ENCODE data around the gene SASH1. TPM values are rescaled to one million over a fixed set of nuclear protein-coding genes. Genes with fewer than 3 reads are reported as not detected.

SASH1 gene
- total and polyA plus RNA-seq, 2 of the 8 experiments (the other 6 are each of a cell fraction or from before 2014, with no cell fraction given) = 6.0 to 20.2 TPM

DNA sequence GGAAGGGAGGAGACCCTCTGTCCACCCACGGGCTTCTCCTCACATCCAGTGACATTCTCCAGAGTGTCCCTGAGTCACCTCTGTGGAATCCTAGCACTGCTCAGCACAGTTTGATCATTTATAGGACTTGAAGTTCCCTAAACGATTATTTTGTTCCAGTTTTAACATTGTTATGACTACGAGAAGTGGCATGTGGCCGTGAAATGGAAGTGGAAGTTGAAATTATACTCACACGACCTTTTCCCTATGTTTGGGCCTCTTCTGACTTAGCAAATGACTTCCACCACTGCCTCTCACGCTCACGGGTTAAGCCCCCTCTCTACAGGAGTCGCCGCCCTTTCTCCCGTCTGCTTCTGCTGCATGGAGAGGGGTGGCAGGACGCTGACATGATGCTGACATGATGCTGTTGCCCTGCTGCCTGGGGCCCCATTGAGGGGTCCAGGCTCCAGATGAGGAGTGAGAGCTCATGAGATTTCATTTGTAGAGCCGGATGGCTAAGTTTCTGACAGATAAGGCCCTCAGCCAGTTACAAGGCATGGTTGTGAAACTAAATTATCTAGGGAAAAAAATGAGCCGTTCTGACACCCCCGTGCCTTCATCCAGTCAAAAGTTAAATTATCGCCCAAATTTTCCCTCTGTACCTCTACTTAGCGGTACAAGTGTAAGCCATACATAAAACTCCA lies 250.6 kb downstream of the SASH1 start:
- H3K27ac ChIP-seq (ENCODE audit: low read depth, low read length) = no peak overlapping the region
- H4K91ac ChIP-seq (replicated peaks; ENCODE audit: insufficient read length, low read length) = no peak overlapping the region
- H2AK5ac ChIP-seq (ENCODE audit: low read depth, low read length) = no peak overlapping the region
- H3K18ac ChIP-seq (ENCODE audit: extremely low read depth, low read length) = no peak overlapping the region
- H3K56ac ChIP-seq (replicated peaks; ENCODE audit: insufficient read length, low read depth, low read length) = no peak overlapping the region
- H3K27me3 ChIP-seq (replicated peaks in 1 of 4; ENCODE audit: control insufficient read depth in 3 of 4, extremely low read depth in 1 of 4, insufficient read depth in 3 of 4, low read length in 3 of 4) = no peaks in the 10 kb centered on the region
- H3K23me2 ChIP-seq (ENCODE audit: low read depth, low read length) = no peaks in the 10 kb centered on the region
- H4K20me1 ChIP-seq (replicated peaks in 1 of 2; ENCODE audit: control insufficient read depth in 1 of 2, insufficient read depth in 2 of 2, low read length in 2 of 2) = no peaks in the 10 kb centered on the region
- no peak overlapping the region for H2BK5ac ChIP-seq (ENCODE audit: low read depth, low read length)
- no peak for DNase-seq (ENCODE audit: low read depth in 1 of 2, low spot score in 2 of 2)
- peaks cover 0 to 4% (median under 1%) of the 10 kb centered on the region in 4 experiments; a peak in 3 of 7 replicates for H3K4me1 ChIP-seq (replicated peaks in 1 of 4; ENCODE audit: control insufficient read depth in 3 of 4, insufficient read depth in 4 of 4, low read length in 3 of 4)
- WGBS, 2 experiments (ENCODE audit: extremely low coverage in 1 of 2, insufficient coverage in 1 of 2, insufficient read length in 1 of 2, insufficient replicate concordance in 2 of 2, low coverage in 1 of 2, low lambda C conversion rate in 2 of 2, missing lambda C conversion rate in 1 of 2) = 87% methylated on average over 16 of the region's 16 CpGs; no CpG with 5 or more reads in 1 of the 2 experiments
- H4K8ac ChIP-seq (ENCODE audit: extremely low read depth, insufficient read depth, low read length) = no peak overlapping the region
- 0 out of 2 replicates have a peak overlapping the region, but pooled peaks have one; percentile 3 for H2AFZ ChIP-seq (ENCODE audit: low read length)
- H3K9me3 ChIP-seq (ENCODE audit: insufficient read depth in 2 of 2, low read depth in 1 of 2, low read length in 1 of 2) = no peaks in the 10 kb centered on the region; a peak in 1 of 4 replicates
- H2BK120ac ChIP-seq (replicated peaks; ENCODE audit: low read depth, low read length) = no peak overlapping the region
- H3K4me2 ChIP-seq (ENCODE audit: insufficient read depth in 1 of 2, low read depth in 2 of 2, low read length in 2 of 2) = no peak overlapping the region
- H2BK20ac ChIP-seq (ENCODE audit: low read length) = peak overlapping the region; percentile 35; the same call in 1 of the 2 replicates
- no peak overlapping the region for H2BK15ac ChIP-seq (ENCODE audit: low read length)
- ChIA-PET POLR2A (ENCODE audit: partially characterized antibody) (interaction anchor here (1.1 kb wide), 1 partner anchor 26 kb away, joined by 3 read pairs; no protein-coding TSS in a partner anchor), CTCF (ENCODE audit: partially characterized antibody) (interaction anchor here (1.1 to 2.1 kb wide), 2 partner anchors 15 kb away, joined by 6 to 7 read pairs; no protein-coding TSS in a partner anchor)
- H3K23ac ChIP-seq (ENCODE audit: insufficient read length) = no peak overlapping the region
- H3K79me2 ChIP-seq (ENCODE audit: control insufficient read depth in 1 of 2, insufficient read depth in 2 of 2, low read length in 2 of 2) = no peaks in the 10 kb centered on the region
- peak overlapping the region; percentile 53; the same call in 1 of the 2 replicates for H2BK12ac ChIP-seq (ENCODE audit: low read depth, low read length)
- no peaks in the 10 kb centered on the region for H3K79me1 ChIP-seq (ENCODE audit: low read depth, low read length)
- H3K14ac ChIP-seq (ENCODE audit: insufficient read length) = no peak overlapping the region
- H3K4me3 ChIP-seq (ENCODE audit: extremely low read depth in 1 of 4, insufficient read depth in 2 of 4, low read depth in 3 of 4, low read length in 4 of 4) = no peak overlapping the region
- no peak for FAIRE-seq
- no peak overlapping the region for H4K5ac ChIP-seq (ENCODE audit: insufficient read length, low read depth, low read length)
- H3K36me3 ChIP-seq (ENCODE audit: control insufficient read depth in 2 of 4, insufficient read depth in 4 of 4, low read length in 3 of 4) = no peaks in the 10 kb centered on the region
- H3K4ac ChIP-seq (replicated peaks; ENCODE audit: insufficient read length, low read depth, low read length) = no peak overlapping the region
- no peak overlapping the region for H3K9ac ChIP-seq (replicated peaks in 1 of 4; ENCODE audit: extremely low read depth in 1 of 4, low read depth in 3 of 4, low read length in 3 of 4)
- TF ChIP-seq CBX8 (IDR thresholded peaks at IDR 0.05; ENCODE audit: borderline replicate concordance, low read depth, low read length) = no peak
- no peak for TF ChIP-seq CTBP2 (IDR thresholded peaks at IDR 0.05; ENCODE audit: borderline replicate concordance, insufficient read depth, insufficient read length, low read length)
- TF ChIP-seq CHD2 (IDR thresholded peaks at IDR 0.05; ENCODE audit: low read length) = no peak

All from H1 (cell line).